WI38 (cell line): ENCODE measurements around the gene ARHGAP32.

Experiments used
- H3K4me3 ChIP-seq: 2 replicates; pipeline ENCODE4 v1.5.1; 2011; ENCODE audit warnings: low read depth, mild to moderate bottlenecking, control low read depth, low read length
- CTCF ChIP-seq: IDR thresholded peaks from 2 replicates; pipeline ENCODE4 v1.5.1; 2012; ENCODE audit warnings: low read depth, mild to moderate bottlenecking, control low read depth, low read length

The ARHGAP32 gene

GRCh38 chr11:128940603-128941002 lies 251.5 kb downstream of the ARHGAP32 start:
- TF ChIP-seq CTCF, result no peak
- H3K4me3 ChIP-seq, result no peak overlapping the region

GRCh38 chr11:128940156-128940555 lies 252.0 kb downstream of the ARHGAP32 start:
- H3K4me3 ChIP-seq, result no peak overlapping the region
- no peak for TF ChIP-seq CTCF

GRCh38 chr11:128939591-128939990 lies 252.5 kb downstream of the ARHGAP32 start:
- TF ChIP-seq CTCF, result no peak
- no peak overlapping the region for H3K4me3 ChIP-seq

GRCh38 chr11:128938156-128938885 lies 253.8 kb downstream of the ARHGAP32 start:
- H3K4me3 ChIP-seq, result no peak overlapping the region
- TF ChIP-seq CTCF, result no peak

GRCh38 chr11:128937480-128937879 lies 254.6 kb downstream of the ARHGAP32 start:
- TF ChIP-seq CTCF, result no peak
- no peak overlapping the region for H3K4me3 ChIP-seq

- no peak for TF ChIP-seq CTCF
- no peak overlapping the region for H3K4me3 ChIP-seq
These were observed 255.4 kb downstream of the ARHGAP32 start for GRCh38 chr11:128936606-128937251.

GRCh38 chr11:128934926-128935325 lies 257.2 kb downstream of the ARHGAP32 start:
- H3K4me3 ChIP-seq, result no peak overlapping the region
- no peak for TF ChIP-seq CTCF
